ENCODE results near the gene MESP1.

The MESP1 gene

DNA sequence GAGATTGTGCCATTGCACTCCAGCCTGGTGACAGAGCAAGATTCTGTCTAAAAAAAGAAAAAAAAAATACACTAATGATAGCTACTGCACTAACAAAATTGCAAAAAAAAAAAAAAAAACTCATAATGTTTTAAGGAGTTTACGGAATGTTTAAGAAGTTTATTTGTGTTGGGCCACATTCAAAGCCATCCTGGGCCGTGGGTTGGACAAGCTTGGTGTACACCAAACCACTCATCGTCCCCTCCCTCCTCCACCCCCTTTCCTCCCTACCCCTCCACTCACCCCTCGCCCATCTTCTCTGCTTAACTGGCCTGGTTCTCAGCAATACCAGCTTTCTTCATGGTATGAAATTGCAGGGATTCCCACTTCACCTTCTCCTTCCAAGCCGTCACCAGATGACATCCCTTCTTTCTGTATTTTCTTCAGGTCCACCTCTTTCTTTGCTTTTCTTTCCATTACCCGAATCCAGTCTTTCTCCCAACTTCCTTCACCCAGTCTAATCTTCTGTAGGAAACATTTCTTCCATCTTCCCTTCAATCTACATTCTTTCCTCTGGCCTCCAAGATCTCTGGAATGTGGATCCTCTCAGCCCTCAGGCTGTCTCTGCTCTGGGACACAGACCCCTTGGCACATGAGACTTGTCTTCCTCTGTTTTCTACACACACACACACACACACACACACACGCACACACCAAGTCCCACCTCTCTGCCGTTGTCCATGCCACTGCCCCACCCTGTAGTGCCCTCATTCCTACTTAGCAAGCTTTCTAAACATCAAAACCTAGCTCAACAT is 3.5 kb upstream of the MESP1 start:
- TF ChIP-seq, protein P1, sequence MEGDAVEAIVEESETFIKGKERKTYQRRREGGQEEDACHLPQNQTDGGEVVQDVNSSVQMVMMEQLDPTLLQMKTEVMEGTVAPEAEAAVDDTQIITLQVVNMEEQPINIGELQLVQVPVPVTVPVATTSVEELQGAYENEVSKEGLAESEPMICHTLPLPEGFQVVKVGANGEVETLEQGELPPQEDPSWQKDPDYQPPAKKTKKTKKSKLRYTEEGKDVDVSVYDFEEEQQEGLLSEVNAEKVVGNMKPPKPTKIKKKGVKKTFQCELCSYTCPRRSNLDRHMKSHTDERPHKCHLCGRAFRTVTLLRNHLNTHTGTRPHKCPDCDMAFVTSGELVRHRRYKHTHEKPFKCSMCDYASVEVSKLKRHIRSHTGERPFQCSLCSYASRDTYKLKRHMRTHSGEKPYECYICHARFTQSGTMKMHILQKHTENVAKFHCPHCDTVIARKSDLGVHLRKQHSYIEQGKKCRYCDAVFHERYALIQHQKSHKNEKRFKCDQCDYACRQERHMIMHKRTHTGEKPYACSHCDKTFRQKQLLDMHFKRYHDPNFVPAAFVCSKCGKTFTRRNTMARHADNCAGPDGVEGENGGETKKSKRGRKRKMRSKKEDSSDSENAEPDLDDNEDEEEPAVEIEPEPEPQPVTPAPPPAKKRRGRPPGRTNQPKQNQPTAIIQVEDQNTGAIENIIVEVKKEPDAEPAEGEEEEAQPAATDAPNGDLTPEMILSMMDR (IDR thresholded peaks at IDR 0.05; ENCODE audit: low read depth, low read length), result no peak
- no peak for DNase-seq (ENCODE audit: extremely low read depth, low read depth)

DNA sequence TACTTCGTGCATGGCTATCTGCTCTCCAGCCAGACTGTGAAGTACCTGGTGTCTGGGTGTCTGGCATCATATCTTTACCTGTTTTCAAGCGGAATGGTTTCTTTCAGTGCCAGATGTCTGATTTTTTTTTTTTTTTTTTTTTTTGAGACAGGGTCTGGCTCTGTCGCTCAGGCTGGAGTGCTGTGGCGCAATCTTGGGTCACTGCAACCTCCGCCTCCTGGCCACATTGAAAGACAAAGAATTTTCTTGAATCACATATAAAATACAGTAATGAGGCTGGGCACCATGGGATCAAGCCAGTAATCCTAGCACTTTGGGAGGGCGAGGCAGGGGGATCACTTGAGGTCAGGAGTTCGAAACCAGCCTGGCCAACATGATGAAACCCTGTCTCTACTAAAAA is 2.8 kb upstream of the MESP1 start:
- DNase-seq (ENCODE audit: extremely low read depth, low read depth), result no peak
- TF ChIP-seq, protein P1 (IDR thresholded peaks at IDR 0.05; ENCODE audit: low read depth, low read length), result no peak

DNA sequence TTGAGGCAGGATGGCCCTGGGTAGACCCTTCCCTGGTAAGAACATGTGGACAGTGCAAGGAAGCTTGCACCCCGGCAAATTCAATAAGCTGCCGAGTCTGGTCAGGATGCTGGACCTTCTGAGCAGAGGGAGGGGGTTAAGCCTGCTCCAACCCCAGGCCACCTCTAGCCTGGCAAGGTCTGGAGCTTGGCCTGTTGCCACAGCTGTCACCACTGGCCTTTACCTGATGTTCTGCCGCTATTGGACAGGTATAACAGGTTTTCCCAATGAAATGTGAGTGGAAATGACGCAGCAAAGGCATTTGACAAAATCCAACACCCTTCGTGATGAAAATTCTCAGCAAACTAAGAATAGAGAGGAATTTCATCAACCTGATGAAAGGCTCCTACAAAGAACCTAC is 699 bp upstream of the MESP1 start:
- no peak for DNase-seq (ENCODE audit: extremely low read depth, low read depth)
- TF ChIP-seq, protein P1 (IDR thresholded peaks at IDR 0.05; ENCODE audit: low read depth, low read length), result no peak

DNA sequence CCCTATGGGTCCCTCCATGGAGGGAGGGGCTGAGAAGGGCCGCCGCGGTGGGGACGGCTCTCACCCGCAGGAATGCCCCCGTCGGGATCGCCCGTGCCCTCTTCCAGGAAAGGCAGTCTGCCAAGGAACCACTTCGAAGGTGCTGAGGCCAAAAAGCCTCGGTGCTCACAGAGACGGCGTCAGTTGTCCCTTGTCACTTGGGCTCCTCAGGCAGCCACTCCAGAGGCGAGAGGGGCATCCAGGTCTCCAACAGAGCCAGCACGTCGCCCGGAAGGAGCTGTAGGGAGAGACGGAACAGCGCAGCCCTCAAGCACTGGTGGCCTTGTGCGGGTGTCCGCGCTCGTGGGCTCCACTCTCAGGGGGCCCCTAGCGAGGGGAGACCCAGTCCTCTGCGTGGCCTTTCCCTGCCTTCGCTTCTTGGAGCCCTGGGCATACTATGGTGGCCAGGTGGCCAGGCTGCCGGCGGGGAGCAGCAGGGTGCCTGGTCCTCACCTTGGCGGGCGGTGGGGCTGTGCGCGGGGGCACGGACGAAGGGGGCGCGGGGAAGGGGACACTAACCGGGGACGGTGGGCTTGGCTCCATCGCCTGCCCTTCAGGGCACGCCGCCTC is 994 bp downstream of the MESP1 start:
- DNase-seq (ENCODE audit: extremely low read depth, low read depth), result no peak
- TF ChIP-seq, protein P1 (IDR thresholded peaks at IDR 0.05; ENCODE audit: low read depth, low read length), result no peak

DNA sequence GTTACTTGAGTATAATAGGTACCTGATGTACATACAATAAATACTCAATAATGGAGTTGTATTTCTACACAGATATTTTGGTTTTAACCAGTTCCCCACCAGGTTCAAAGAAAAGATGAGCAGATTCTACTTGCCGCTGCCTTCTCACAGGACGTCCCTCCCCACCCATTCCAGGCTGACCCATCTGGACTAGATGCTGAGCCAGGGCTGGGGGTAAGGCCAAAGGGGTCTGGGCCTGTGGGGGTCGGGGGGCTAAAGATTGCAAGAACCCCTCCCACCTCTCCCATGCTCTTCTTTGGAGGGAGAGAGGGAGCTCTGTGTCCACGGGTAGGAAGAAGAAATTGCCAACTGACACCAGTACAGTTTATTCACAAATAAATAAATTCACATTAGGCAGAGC is 1.5 kb downstream of the MESP1 start:
- no peak for DNase-seq (ENCODE audit: extremely low read depth, low read depth)
- TF ChIP-seq, protein P1 (IDR thresholded peaks at IDR 0.05; ENCODE audit: low read depth, low read length), result no peak

DNA sequence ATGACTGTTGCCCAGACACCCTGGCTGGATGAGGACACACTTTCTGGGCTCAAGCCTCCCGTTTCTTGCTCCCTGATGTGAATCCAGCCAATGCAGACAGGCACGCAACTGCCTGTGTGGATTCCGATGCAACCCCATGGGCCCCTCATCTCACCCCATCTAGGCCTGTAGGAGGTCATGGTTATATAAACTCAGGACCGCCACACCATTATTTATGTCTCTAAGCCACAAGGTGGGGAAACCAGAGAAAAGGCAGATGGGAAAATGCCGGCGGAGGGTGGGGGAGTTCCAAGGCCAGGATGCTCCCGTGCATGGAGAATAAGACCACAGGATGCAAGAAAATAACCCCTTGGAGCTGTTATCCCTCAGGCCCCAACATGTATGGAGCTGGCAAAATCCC is 2.0 kb downstream of the MESP1 start:
- TF ChIP-seq, protein P1 (IDR thresholded peaks at IDR 0.05; ENCODE audit: low read depth, low read length), result no peak
- no peak for DNase-seq (ENCODE audit: extremely low read depth, low read depth)

All from AG09319 (cell line).